ENCODE results near the gene FRMD8.
A peak's percentile ranks its signal among the peaks of the same experiment; 100 is the strongest.

FRMD8 gene

DNA sequence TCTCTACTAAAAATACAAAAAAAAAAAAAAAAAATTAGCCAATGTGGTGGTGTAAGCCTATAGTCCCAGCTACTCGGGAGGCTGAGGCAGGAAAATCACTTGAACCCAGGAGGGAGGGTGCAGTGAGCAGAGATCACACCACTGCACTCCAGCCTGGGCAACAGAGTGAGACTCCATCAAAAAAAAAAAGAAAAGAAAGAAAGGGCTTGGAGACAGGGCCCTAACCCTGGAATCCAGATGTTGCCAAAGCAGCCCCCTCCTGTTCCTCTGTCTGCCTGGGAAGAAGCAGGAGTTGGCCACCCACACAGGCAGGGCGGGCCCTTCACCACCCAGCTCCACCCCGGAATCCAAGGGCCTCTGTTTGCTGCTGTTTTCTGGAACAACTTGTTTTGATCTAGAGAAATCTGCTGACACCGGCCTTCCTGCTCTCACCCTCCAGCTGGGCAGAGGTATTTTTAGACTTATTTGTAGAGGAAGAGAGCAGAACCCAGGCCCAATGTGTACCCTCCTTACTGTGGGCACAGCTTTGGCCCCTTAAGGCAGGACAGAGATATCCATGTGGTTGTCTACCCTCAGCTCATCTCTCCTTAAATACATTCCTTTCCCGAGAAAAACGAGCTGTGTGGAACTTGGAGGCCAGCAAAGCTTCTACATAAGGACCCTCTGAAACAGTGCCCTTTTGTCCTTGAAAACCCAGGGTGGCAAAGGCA lies 33.5 kb downstream of the FRMD8 start:
- TF ChIP-seq, protein P1, sequence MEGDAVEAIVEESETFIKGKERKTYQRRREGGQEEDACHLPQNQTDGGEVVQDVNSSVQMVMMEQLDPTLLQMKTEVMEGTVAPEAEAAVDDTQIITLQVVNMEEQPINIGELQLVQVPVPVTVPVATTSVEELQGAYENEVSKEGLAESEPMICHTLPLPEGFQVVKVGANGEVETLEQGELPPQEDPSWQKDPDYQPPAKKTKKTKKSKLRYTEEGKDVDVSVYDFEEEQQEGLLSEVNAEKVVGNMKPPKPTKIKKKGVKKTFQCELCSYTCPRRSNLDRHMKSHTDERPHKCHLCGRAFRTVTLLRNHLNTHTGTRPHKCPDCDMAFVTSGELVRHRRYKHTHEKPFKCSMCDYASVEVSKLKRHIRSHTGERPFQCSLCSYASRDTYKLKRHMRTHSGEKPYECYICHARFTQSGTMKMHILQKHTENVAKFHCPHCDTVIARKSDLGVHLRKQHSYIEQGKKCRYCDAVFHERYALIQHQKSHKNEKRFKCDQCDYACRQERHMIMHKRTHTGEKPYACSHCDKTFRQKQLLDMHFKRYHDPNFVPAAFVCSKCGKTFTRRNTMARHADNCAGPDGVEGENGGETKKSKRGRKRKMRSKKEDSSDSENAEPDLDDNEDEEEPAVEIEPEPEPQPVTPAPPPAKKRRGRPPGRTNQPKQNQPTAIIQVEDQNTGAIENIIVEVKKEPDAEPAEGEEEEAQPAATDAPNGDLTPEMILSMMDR (IDR thresholded peaks at IDR 0.05; ENCODE audit: control extremely low read depth, extremely low read depth, low read depth, missing control alignments): no peak
- CTCF ChIA-PET: interaction anchor here (0.9 to 7.4 kb wide), 8 partner anchors 13 to 90 kb away, joined by 3 to 85 read pairs (median 8); no protein-coding TSS in a partner anchor
- DNase-seq (ENCODE audit: extremely low spot score): no peak
- POLR2A ChIA-PET: interaction anchor here (0.5 to 14.7 kb wide), 13 partner anchors 9 to 157 kb away, joined by 3 to 620 read pairs (median 5); partner anchors contain the start of genes DPF2 and MALAT1

DNA sequence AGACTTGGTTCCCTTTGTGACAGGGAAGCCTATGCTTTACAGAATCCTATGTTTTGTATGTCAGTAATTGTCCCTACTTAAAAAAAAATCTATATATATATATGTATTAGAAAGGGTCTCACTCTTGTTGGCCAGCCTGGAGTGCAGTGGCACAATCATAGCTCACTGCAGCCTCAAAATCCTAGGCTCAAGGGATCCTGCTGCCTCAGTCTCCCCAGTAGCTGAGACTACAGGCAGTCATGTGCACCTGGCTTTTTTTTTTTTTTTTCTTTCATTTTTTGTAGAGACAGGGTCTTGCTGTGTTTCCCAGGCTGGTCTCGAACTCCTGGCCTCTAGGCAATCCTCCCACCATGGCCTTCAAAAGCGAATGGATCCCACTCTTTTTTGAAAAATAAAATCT lies 34.1 kb downstream of the FRMD8 start:
- POLR2A ChIA-PET: interaction anchor here (0.6 to 14.7 kb wide), 6 partner anchors 8 to 105 kb away, joined by 4 to 620 read pairs (median 8); partner anchors contain the start of gene MALAT1
- CTCF ChIA-PET: interaction anchor here (1.2 to 7.4 kb wide), 6 partner anchors 12 to 91 kb away, joined by 3 to 85 read pairs (median 10); no protein-coding TSS in a partner anchor
- no peak for DNase-seq (ENCODE audit: extremely low spot score)
- TF ChIP-seq, protein P1 (IDR thresholded peaks at IDR 0.05; ENCODE audit: control extremely low read depth, extremely low read depth, low read depth, missing control alignments): no peak

DNA sequence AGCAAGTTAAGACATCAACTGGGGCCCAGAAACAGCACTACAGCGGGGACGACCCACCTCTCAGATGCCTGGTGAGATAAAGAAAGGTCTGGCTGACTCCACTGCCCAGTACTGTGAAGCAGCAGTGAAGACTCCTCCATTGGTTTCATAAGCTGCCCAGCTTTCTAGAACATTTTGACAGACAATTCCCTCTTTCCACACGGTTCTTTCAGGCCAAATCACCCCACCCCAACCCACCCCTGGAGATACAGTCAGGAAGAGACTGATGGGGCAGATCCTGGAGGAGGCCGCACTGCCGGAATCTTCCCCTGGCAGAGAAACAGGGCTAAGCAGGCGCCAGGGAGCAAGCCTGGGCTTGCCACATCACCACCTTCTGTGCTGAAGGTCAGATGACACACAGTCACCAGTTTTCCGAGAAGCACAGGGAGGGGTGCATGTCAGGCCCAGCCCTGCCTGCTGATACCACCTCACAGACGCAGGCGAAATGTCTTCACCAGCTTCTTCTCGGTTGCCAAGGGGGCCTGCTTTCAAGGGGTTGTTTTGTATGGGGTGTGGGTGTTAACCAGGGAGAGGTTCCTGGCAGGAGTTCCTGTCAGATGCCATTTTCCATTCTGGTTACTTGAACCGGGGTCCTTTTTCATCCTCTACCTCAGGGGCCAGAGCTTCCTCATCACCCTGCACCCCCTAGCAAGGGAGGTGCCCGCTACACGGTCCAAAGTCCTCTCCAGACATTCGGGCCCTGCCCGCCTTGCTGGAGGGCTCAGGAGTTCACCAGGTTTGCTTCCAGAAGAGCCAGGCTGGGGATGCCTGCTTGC lies 34.7 kb downstream of the FRMD8 start:
- DNase-seq (ENCODE audit: extremely low spot score): no peak
- CTCF ChIA-PET: interaction anchor here (1.3 to 7.4 kb wide), 7 partner anchors 11 to 87 kb away, joined by 3 to 85 read pairs (median 6); no protein-coding TSS in a partner anchor
- POLR2A ChIA-PET: interaction anchor here (2.8 to 14.7 kb wide), 2 partner anchors 56 to 77 kb away, joined by 24 to 620 read pairs; partner anchors contain the start of gene MALAT1
- TF ChIP-seq, protein P1 (IDR thresholded peaks at IDR 0.05; ENCODE audit: control extremely low read depth, extremely low read depth, low read depth, missing control alignments): no peak

DNA sequence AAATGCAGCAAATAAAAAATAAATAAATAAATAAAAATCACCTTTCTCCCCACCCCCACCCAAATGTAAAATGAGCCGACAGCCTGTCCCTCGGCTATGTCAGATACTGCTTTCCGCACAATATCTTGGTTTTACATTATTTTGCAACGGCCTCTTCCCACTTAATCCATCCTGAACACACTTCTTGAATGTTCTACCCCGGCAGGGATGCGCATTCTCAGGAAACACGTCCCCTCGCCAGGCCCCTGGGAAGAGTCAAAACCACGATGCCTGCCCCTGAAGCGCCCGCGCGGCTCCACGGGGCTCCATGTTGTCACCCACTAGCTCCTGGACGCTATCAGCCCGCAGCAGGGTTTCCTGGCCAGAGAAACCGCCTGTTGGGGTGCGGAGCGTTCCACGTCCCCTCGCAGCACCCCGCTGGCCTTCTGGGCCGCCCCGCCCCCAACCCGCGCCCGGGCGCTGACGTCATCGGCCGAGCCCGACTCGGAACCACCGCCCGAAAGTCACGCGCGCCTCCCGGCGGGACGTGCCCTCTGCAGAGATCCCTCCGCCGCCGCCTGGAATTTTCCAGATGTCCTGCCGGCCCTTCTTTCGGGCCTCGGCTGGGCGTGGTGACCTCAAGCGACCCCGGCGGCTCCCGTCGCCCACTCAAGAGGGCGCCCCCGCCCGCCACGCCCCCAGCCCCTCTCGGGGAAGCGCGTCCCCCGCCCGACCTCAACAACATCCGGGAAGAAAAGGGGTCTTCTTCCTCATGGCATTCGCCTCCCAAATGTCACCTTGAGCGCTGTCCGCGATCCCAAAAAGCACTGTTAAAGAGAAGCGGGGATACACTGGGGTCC lies 35.6 kb downstream of the FRMD8 start:
- peak; percentile 78 for DNase-seq (ENCODE audit: extremely low spot score)
- POLR2A ChIA-PET: interaction anchor here (0.6 to 14.7 kb wide), 26 partner anchors 7 to 1896 kb away, joined by 3 to 620 read pairs (median 4); partner anchors contain the start of genes DPF2, EHBP1L1, FAM89B and FRMD8
- TF ChIP-seq, protein P1 (IDR thresholded peaks at IDR 0.05; ENCODE audit: control extremely low read depth, extremely low read depth, low read depth, missing control alignments): no peak
- CTCF ChIA-PET: interaction anchor here (1.3 to 6.8 kb wide), 3 partner anchors 47 to 86 kb away, joined by 3 to 72 read pairs (median 4); no protein-coding TSS in a partner anchor

DNA sequence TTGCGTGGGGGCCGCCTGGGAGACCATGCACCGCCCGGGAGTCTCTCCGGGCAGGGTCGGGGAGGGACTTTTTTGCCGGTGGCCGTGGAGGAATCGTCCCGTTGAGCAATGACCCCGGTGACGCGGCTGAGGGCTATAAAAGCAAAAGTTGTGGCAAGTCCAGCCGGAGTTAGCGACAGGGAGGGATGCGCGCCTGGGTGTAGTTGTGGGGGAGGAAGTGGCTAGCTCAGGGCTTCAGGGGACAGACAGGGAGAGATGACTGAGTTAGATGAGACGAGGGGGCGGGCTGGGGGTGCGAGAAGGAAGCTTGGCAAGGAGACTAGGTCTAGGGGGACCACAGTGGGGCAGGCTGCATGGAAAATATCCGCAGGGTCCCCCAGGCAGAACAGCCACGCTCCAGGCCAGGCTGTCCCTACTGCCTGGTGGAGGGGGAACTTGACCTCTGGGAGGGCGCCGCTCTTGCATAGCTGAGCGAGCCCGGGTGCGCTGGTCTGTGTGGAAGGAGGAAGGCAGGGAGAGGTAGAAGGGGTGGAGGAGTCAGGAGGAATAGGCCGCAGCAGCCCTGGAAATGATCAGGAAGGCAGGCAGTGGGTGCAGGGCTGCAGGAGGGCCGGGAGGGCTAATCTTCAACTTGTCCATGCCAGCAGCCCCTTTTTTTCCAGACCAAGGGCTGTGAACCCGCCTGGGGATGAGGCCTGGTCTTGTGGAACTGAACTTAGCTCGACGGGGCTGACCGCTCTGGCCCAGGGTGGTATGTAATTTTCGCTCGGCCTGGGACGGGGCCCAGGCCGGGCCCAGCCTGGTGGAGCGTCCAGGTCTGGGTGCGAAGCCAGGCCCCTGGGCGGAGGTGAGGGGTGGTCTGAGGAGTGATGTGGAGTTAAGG lies 36.4 kb downstream of the FRMD8 start, which contains the start of gene NEAT1:
Gene NEAT1, plus strand, starts transcription at position 166 of the 883 bp plus-strand sequence.
- ChIA-PET POLR2A (interaction anchor here (0.6 to 14.7 kb wide), 34 partner anchors 8 to 1895 kb away, joined by 3 to 620 read pairs (median 4); partner anchors contain the start of genes DPF2, EHBP1L1, FAM89B and FRMD8), CTCF (interaction anchor here (1.3 kb wide), 1 partner anchor 57 kb away, joined by 3 read pairs; no protein-coding TSS in a partner anchor)
- peak; percentile 80 for DNase-seq (ENCODE audit: extremely low spot score)
- TF ChIP-seq, protein P1 (IDR thresholded peaks at IDR 0.05; ENCODE audit: control extremely low read depth, extremely low read depth, low read depth, missing control alignments): no peak

All from GM10248 (cell line).